K562 (cell line): ENCODE results near the gene PRPS2. TPM values are rescaled to one million over a fixed set of nuclear protein-coding genes. Genes with fewer than 3 reads are reported as not detected.

ENCODE experiments used
- ARID2 ChIP-seq: fragments of 450-650 bp; IDR thresholded peaks from 2 replicates; pipeline ENCODE4 v1.6.1; 2017; ENCODE audit warnings: antibody characterized with exemption, mild to moderate bottlenecking
- BRF1 ChIP-seq: IDR thresholded peaks from 3 replicates; pipeline ENCODE4 v1.6.1; 2011; ENCODE audit warnings: borderline replicate concordance, mild to moderate bottlenecking; ENCODE audit not compliant: insufficient read length; ENCODE audit errors: extremely low read depth
- GATAD2A ChIP-seq: fragments of 450-650 bp; IDR thresholded peaks from 2 replicates; pipeline ENCODE4 v1.6.1; 2017
- GATAD2B ChIP-seq: fragments of 450-650 bp; IDR thresholded peaks from 2 replicates; pipeline ENCODE4 v1.6.1; 2017; ENCODE audit warnings: mild to moderate bottlenecking, borderline replicate concordance
- MAFG ChIP-seq: fragments of 450-650 bp; conservative IDR thresholded peaks from 2 replicates; pipeline ENCODE4 v1.6.1; 2016; ENCODE audit warnings: missing genetic modification characterization, missing compliant biosample characterization
- MIER1 ChIP-seq: fragments of 450-650 bp; IDR thresholded peaks from 2 replicates; pipeline ENCODE4 v1.6.1; 2016; ENCODE audit warnings: antibody characterized with exemption, mild to moderate bottlenecking, low read depth
- MXI1 ChIP-seq: IDR thresholded peaks from 2 replicates; pipeline ENCODE4 v1.6.1; 2011; ENCODE audit warnings: low read depth, mild to moderate bottlenecking, improper control_type of control experiment, low read length
- MYC ChIP-seq, 2 experiments: fragments of 250-450 bp in 1 of 2; sonication (Bioruptor Pico) in 1 of 2; IDR thresholded peaks; 2 replicates each; pipeline versions ENCODE4 v1.5.1 to v1.6.1; 2012 to 2021; ENCODE audit warnings: low read depth in 2 of 2, borderline replicate concordance in 1 of 2, improper control_type of control experiment in 1 of 2, low read length in 1 of 2, mild to moderate bottlenecking in 1 of 2, moderate library complexity in 1 of 2
- POLR2B ChIP-seq: fragments of 450-650 bp; IDR thresholded peaks from 2 replicates; pipeline ENCODE4 v1.6.1; 2018; ENCODE audit warnings: low read depth; ENCODE audit not compliant: partially characterized antibody
- RBM34 ChIP-seq: fragments of 200-400 bp; formaldehyde crosslinking; IDR thresholded peaks from 2 replicates; pipeline ENCODE4 v1.6.1; 2018; ENCODE audit warnings: low read length, borderline replicate concordance; ENCODE audit not compliant: insufficient read depth
- SLC30A9 ChIP-seq: fragments of 250-450 bp; sonication (Bioruptor Pico); IDR thresholded peaks from 2 replicates; pipeline ENCODE4 v1.8.0; 2022; ENCODE audit warnings: mild to moderate bottlenecking, moderate library complexity
- SPI1 ChIP-seq: IDR thresholded peaks from 2 replicates; pipeline ENCODE4 v1.6.1; 2011; ENCODE audit warnings: low read depth, low read length, control low read depth, borderline replicate concordance
- U2AF1 ChIP-seq: fragments of 200-400 bp; formaldehyde crosslinking; optimal IDR thresholded peaks from 2 replicates; pipeline ENCODE3; 2017; ENCODE audit warnings: mild to moderate bottlenecking, low read depth, low read length, moderate library complexity
- ZNF586 ChIP-seq: fragments of 450-650 bp; formaldehyde crosslinking; conservative IDR thresholded peaks from 2 replicates; pipeline ENCODE4 v1.4.0; 2020; ENCODE audit warnings: mild to moderate bottlenecking, moderate library complexity
- polyA plus RNA-seq, 8 experiments: library from polyadenylated mRNA; depleted of rRNA in 4 of 8; stranded (reverse) in 5 of 8; unstranded in 3 of 8; fragments of >200 nt; fragmentation: Nextera tagmentation in 2 of 8; fragmentation: Illumina TruSeq in 1 of 8; extraction: Ambion mirVana in 2 of 8; extraction: Trizol in 1 of 8; gene quantifications; 2 replicates each; pipeline versions ENCODE4 v1.2.1 to v1.2.3, GENCODE V29; 2011 to 2014; ENCODE audit warnings: inconsistent platforms in 1 of 8, missing spikeins in 1 of 8
- total RNA-seq, 7 experiments: library from RNA; depleted of rRNA in 6 of 7; stranded (reverse); fragments of >200 nt in 6 of 7; fragmentation: Illumina TruSeq in 2 of 7; extraction: Trizol in 2 of 7; gene quantifications; 2 replicates each; pipeline versions ENCODE4 v1.2.1 to v1.2.3, GENCODE V29; 2011 to 2021; ENCODE audit warnings: low replicate concordance in 1 of 7
- TF ChIP-seq, protein P1 (sequence below): sonication (generic); formaldehyde crosslinking; IDR thresholded peaks from 2 replicates; pipeline ENCODE4 v1.8.0; 2022; ENCODE audit warnings: missing genetic modification reagents, mild to moderate bottlenecking, moderate library complexity, borderline replicate concordance
- TF ChIP-seq, protein P2 (sequence below): fragments of 450-650 bp; IDR thresholded peaks from 2 replicates; pipeline ENCODE4 v1.6.1; 2017; ENCODE audit warnings: antibody characterized with exemption
- TF ChIP-seq, protein P3 (sequence below): IDR thresholded peaks from 2 replicates; pipeline ENCODE4 v1.6.1; 2014; ENCODE audit warnings: antibody characterized with exemption
- TF ChIP-seq, protein P4 (sequence below): fragments of 250-450 bp; sonication (Bioruptor Pico); IDR thresholded peaks from 2 replicates; pipeline ENCODE4 v1.4.0; 2020; ENCODE audit warnings: mild to moderate bottlenecking

PRPS2 gene
- total and polyA plus RNA-seq, 9 of the 15 experiments (the other 6 are each of a cell fraction or from before 2014, with no cell fraction given), result 50.3 to 85.0 (median 62.1) TPM

DNA sequence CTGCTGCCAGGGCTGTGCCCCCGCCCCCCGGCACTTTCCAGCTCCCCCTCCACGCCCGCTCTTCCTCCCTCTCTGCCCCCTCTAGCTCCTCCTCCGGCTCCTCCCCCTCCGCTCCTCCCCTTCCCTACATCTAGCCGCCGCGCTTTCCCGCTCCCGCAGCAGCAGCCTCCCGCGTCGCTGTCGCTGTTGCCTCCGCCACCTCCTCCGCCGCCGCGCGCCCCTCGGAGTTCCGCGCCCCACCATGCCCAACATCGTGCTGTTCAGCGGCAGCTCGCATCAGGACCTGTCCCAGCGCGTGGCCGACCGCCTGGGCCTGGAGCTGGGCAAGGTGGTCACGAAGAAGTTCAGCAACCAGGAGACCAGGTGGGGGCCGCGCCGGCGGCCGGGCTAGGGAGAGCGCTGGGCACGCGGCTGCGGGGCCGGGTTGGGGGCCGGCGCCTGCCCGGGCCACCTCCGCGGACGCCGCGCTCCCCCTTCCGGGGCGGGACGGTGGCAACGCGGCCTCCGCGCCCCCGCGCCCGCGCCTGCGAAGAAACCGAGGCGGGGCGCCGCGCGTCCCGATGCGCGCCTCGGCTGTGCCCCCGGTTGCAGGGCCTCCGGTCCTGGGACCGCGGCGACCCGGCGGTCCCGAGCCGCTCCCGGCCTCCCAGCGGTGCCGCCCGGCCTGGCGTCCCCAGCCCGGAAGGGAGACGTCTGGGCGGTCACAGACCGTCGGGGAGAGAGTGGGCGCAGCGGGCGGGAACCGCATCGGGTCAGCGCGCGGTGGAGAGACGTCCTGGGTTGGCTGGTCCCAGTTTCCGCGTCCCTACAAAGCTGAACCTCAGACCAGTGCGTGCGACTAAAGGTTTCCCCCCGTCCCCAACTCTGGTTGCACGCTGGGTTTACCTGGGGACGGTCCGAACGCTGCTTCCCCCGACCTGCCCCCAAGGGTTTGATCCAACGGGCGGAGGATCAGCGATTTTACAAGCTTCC is at the start of gene PRPS2 (continued):
- TF ChIP-seq, protein P1, sequence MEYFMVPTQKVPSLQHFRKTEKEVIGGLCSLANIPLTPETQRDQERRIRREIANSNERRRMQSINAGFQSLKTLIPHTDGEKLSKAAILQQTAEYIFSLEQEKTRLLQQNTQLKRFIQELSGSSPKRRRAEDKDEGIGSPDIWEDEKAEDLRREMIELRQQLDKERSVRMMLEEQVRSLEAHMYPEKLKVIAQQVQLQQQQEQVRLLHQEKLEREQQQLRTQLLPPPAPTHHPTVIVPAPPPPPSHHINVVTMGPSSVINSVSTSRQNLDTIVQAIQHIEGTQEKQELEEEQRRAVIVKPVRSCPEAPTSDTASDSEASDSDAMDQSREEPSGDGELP (CRISPR knock-in tag), result peak; percentile 19; the same call in 1 of the 2 replicates
- TF ChIP-seq MIER1 (no peak), MXI1 (no peak), BRF1 (no peak), SLC30A9 (CRISPR knock-in tag) (no peak), U2AF1 (no peak), GATAD2B (0 out of 2 replicates have a peak, but pooled peaks have one; percentile 67), ARID2 (no peak), GATAD2A (0 out of 2 replicates have a peak, but pooled peaks have one; percentile 33), MAFG (tag) (no peak), MYC (IDR thresholded peaks at IDR 0.05; ENCODE audit: low read depth, low read length) (peak; percentile 20; the same call in 1 of the 2 replicates), MYC (CRISPR knock-in tag; IDR thresholded peaks at IDR 0.05; ENCODE audit: borderline replicate concordance, low read depth) (no peak), SPI1 (0 out of 2 replicates have a peak, but pooled peaks have one; percentile 3), RBM34 (no peak), ZNF586 (no peak), POLR2B (peak; percentile 68)
- TF ChIP-seq, protein P2, sequence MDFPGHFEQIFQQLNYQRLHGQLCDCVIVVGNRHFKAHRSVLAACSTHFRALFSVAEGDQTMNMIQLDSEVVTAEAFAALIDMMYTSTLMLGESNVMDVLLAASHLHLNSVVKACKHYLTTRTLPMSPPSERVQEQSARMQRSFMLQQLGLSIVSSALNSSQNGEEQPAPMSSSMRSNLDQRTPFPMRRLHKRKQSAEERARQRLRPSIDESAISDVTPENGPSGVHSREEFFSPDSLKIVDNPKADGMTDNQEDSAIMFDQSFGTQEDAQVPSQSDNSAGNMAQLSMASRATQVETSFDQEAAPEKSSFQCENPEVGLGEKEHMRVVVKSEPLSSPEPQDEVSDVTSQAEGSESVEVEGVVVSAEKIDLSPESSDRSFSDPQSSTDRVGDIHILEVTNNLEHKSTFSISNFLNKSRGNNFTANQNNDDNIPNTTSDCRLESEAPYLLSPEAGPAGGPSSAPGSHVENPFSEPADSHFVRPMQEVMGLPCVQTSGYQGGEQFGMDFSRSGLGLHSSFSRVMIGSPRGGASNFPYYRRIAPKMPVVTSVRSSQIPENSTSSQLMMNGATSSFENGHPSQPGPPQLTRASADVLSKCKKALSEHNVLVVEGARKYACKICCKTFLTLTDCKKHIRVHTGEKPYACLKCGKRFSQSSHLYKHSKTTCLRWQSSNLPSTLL, result no peak
- TF ChIP-seq, protein P3, sequence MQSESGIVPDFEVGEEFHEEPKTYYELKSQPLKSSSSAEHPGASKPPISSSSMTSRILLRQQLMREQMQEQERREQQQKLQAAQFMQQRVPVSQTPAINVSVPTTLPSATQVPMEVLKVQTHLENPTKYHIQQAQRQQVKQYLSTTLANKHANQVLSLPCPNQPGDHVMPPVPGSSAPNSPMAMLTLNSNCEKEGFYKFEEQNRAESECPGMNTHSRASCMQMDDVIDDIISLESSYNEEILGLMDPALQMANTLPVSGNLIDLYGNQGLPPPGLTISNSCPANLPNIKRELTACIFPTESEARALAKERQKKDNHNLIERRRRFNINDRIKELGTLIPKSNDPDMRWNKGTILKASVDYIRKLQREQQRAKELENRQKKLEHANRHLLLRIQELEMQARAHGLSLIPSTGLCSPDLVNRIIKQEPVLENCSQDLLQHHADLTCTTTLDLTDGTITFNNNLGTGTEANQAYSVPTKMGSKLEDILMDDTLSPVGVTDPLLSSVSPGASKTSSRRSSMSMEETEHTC, result no peak
- TF ChIP-seq, protein P4, sequence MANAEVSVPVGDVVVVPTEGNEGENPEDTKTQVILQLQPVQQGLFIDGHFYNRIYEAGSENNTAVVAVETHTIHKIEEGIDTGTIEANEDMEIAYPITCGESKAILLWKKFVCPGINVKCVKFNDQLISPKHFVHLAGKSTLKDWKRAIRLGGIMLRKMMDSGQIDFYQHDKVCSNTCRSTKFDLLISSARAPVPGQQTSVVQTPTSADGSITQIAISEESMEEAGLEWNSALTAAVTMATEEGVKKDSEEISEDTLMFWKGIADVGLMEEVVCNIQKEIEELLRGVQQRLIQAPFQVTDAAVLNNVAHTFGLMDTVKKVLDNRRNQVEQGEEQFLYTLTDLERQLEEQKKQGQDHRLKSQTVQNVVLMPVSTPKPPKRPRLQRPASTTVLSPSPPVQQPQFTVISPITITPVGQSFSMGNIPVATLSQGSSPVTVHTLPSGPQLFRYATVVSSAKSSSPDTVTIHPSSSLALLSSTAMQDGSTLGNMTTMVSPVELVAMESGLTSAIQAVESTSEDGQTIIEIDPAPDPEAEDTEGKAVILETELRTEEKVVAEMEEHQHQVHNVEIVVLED (CRISPR knock-in tag), result no peak
